Liver (tissue), 3 donors: Measurements from ENCODE around the gene PARD3B.

ENCODE experiments used
- ATF3 ChIP-seq: IDR thresholded peaks from 2 replicates; pipeline ENCODE4 v1.6.1; 2016; ENCODE audit warnings: antibody characterized with exemption
- CTCF ChIP-seq: fragments of 150-350 bp; IDR thresholded peaks from 2 replicates; pipeline ENCODE4 v1.5.1; 2017; ENCODE audit warnings: improper control_type of control experiment, low read depth, low read length; ENCODE audit not compliant: missing input control
- EGR1 ChIP-seq, 2 donors: IDR thresholded peaks; 2 replicates each; pipeline ENCODE4 v1.6.1; 2016 to 2018; ENCODE audit warnings: antibody characterized with exemption in 2 of 2, low read depth in 2 of 2
- FOXA1 ChIP-seq: IDR thresholded peaks from 2 replicates; pipeline ENCODE4 v1.6.1; 2016; ENCODE audit warnings: antibody characterized with exemption
- GABPA ChIP-seq, 2 donors: IDR thresholded peaks in 1 of 2; conservative IDR thresholded peaks in 1 of 2; 2 replicates each; pipeline ENCODE4 v1.6.1; 2016; ENCODE audit warnings: antibody characterized with exemption in 2 of 2, mild to moderate bottlenecking in 1 of 2, moderate library complexity in 1 of 2
- HNF4A ChIP-seq, 2 donors: conservative IDR thresholded peaks; 2 replicates each; pipeline ENCODE4 v1.6.1; 2016; ENCODE audit warnings: antibody characterized with exemption in 2 of 2, mild to moderate bottlenecking in 2 of 2
- JUND ChIP-seq, 2 donors: IDR thresholded peaks; 2 replicates each; pipeline ENCODE4 v1.6.1; 2016; ENCODE audit warnings: antibody characterized with exemption in 2 of 2
- MAX ChIP-seq: IDR thresholded peaks from 2 replicates; pipeline ENCODE4 v1.6.1; 2016; ENCODE audit warnings: antibody characterized with exemption
- RAD21 ChIP-seq, 2 donors: IDR thresholded peaks; 2 replicates each; pipeline ENCODE4 v1.6.1; 2016; ENCODE audit warnings: antibody characterized with exemption in 2 of 2, mild to moderate bottlenecking in 2 of 2
- REST ChIP-seq: IDR thresholded peaks from 2 replicates; pipeline ENCODE4 v1.6.1; 2016; ENCODE audit warnings: antibody characterized with exemption, mild to moderate bottlenecking
- TAF1 ChIP-seq: conservative IDR thresholded peaks from 2 replicates; pipeline ENCODE4 v1.6.1; 2016; ENCODE audit warnings: antibody characterized with exemption, mild to moderate bottlenecking
- YY1 ChIP-seq: IDR thresholded peaks from 2 replicates; pipeline ENCODE4 v1.6.1; 2016; ENCODE audit warnings: antibody characterized with exemption, mild to moderate bottlenecking
- ZBTB33 ChIP-seq: IDR thresholded peaks from 2 replicates; pipeline ENCODE4 v1.6.1; 2016; ENCODE audit warnings: antibody characterized with exemption
- donor health status: healthy.
- donor health status: healthy.

GRCh38 chr2:205665791-205666190 is 1120.5 kb downstream of the PARD3B start:
- TF ChIP-seq CTCF: no peak
- no peak for TF ChIP-seq ATF3
- no peak for TF ChIP-seq TAF1
- no peak for TF ChIP-seq FOXA1
- no peak for TF ChIP-seq YY1
- TF ChIP-seq RAD21 (IDR thresholded peaks at IDR 0.05): no peak
- no peak for TF ChIP-seq ZBTB33
- TF ChIP-seq JUND (IDR thresholded peaks at IDR 0.05): no peak
- no peak for TF ChIP-seq HNF4A (conservative IDR thresholded peaks at IDR 0.05)
- TF ChIP-seq REST: no peak
- TF ChIP-seq MAX: no peak
- no peak for TF ChIP-seq EGR1 (IDR thresholded peaks at IDR 0.05; ENCODE audit: low read depth in 2 of 2)
- no peak for TF ChIP-seq GABPA (IDR thresholded peaks at IDR 0.05 in 1 of 2, conservative IDR thresholded peaks at IDR 0.05 in 1 of 2)
